Progenitor cell of endocrine pancreas (in vitro differentiated cells): Measurements from ENCODE around the gene SLC38A10. TPM values are rescaled to one million over a fixed set of nuclear protein-coding genes. Genes with fewer than 3 reads are reported as not detected.

Source experiments
- DNase-seq: peaks from one replicate; pipeline ENCODE4 v3.0.0; 2021; ENCODE audit warnings: low spot score; ENCODE audit not compliant: unreplicated experiment
- H3K27ac Mint-ChIP-seq: 2 replicates; pipeline ENCODE4 v1.8.0; 2021; ENCODE audit warnings: mild to moderate bottlenecking, moderate library complexity, mixed read lengths
- H3K27me3 Mint-ChIP-seq: 2 replicates; pipeline ENCODE4 v1.8.0; 2021; ENCODE audit warnings: mixed read lengths
- H3K36me3 Mint-ChIP-seq: 2 replicates; pipeline ENCODE4 v1.8.0; 2022; ENCODE audit warnings: mixed read lengths; ENCODE audit not compliant: insufficient read depth
- H3K4me1 Mint-ChIP-seq: 2 replicates; pipeline ENCODE4 v1.8.0; 2021; ENCODE audit warnings: low read depth, mixed read lengths
- H3K4me3 Mint-ChIP-seq: 2 replicates; pipeline ENCODE4 v1.8.0; 2021; ENCODE audit warnings: low read depth, mild to moderate bottlenecking, moderate library complexity, mixed read lengths
- H3K9me3 Mint-ChIP-seq: 2 replicates; pipeline ENCODE4 v1.8.0; 2021; ENCODE audit warnings: low read depth, mixed read lengths
- total RNA-seq: library from RNA; stranded (reverse); gene quantifications from 2 replicates; pipeline ENCODE4 v1.2.1, GENCODE V29; 2021
- TF ChIP-seq, protein P1 (sequence below): fragments of 200-600 bp; sonication (generic); IDR thresholded peaks from one replicate; pipeline ENCODE4 v1.5.0; 2021; ENCODE audit warnings: antibody characterized with exemption, mild to moderate bottlenecking; ENCODE audit not compliant: unreplicated experiment

SLC38A10 gene
- total RNA-seq, 1 donor from 2014 or later, result 130 TPM

DNA sequence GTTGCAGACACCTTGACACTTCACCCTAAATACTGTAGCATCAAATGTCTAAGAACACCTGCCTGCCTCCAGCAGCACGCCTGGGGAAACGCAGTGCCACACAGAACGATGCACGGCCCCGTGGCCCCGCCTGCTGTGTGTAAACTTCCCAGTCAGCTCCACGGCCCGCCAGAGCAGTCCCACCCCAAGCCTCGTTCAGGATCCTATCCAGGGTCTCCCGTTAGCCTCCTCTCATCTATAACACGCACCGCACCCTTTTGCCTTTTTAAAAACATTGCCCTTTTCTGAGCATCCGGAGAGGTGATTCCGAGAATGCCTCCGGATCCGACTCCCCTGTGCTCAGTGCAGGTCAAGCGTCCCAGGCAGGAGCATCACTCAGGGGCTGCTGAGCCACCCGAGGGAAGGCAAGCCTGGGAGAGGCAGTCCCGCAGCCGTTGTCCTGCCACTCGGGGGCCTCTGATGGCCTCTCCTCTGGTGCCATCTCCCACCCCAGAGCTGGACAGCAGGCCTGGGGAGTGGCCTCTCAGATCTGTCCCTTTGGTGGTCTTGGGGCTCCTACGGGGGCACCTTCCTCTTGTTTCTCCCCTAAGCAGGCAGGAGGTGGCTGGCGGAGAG, 37.9 kb upstream of the SLC38A10 start:
- H3K9me3 Mint-ChIP-seq, result no peaks in the 10 kb centered on the region
- H3K27ac Mint-ChIP-seq, result peak overlapping the region; percentile 90
- H3K4me1 Mint-ChIP-seq, result peaks cover 50% of the 10 kb centered on the region
- H3K36me3 Mint-ChIP-seq, result no peaks in the 10 kb centered on the region
- peaks cover 4% of the 10 kb centered on the region for H3K27me3 Mint-ChIP-seq
- TF ChIP-seq, protein P1, sequence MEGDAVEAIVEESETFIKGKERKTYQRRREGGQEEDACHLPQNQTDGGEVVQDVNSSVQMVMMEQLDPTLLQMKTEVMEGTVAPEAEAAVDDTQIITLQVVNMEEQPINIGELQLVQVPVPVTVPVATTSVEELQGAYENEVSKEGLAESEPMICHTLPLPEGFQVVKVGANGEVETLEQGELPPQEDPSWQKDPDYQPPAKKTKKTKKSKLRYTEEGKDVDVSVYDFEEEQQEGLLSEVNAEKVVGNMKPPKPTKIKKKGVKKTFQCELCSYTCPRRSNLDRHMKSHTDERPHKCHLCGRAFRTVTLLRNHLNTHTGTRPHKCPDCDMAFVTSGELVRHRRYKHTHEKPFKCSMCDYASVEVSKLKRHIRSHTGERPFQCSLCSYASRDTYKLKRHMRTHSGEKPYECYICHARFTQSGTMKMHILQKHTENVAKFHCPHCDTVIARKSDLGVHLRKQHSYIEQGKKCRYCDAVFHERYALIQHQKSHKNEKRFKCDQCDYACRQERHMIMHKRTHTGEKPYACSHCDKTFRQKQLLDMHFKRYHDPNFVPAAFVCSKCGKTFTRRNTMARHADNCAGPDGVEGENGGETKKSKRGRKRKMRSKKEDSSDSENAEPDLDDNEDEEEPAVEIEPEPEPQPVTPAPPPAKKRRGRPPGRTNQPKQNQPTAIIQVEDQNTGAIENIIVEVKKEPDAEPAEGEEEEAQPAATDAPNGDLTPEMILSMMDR, result no peak
- DNase-seq, result no peak
- H3K4me3 Mint-ChIP-seq, result peak overlapping the region; percentile 42

DNA sequence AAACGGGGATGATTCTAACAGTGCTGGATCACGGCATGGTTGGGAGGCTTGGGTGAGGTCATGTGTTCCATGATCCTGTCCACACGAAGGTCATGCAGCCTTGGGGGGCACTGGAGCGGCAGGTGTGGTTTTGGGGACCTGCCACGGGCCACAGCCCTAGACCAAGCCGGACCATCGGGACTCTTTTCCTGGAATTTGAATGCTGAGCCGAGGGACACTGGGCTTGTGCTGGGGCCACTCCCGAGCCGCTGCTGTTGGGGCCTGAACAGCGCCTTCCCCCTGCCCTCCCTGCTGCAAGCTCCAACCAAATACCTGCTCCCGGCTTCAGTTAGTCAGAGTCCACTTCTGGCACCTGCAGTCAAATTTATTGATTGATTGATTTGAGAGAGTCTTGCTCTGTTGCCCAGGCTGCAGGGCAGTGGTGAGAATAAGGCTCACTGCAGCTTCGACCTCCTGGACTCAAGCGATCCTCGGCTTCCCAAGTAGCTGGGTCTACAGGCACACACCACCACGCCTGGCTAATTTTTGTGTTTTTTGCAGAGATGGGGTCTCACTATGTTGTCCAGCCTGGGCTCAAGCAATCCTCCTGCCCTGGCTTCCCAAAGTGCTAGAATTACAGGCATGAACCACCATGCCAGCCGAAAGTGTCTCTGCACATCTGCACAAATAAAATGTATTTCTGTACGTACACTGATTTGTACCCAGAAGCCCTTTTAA, 37.2 kb upstream of the SLC38A10 start:
- no peaks in the 10 kb centered on the region for H3K36me3 Mint-ChIP-seq
- no peaks in the 10 kb centered on the region for H3K9me3 Mint-ChIP-seq
- TF ChIP-seq, protein P1, result no peak
- DNase-seq, result no peak
- peaks cover 4% of the 10 kb centered on the region for H3K27me3 Mint-ChIP-seq
- H3K27ac Mint-ChIP-seq, result peak overlapping the region; percentile 90
- H3K4me1 Mint-ChIP-seq, result peaks cover 48% of the 10 kb centered on the region
- H3K4me3 Mint-ChIP-seq, result no peak overlapping the region

DNA sequence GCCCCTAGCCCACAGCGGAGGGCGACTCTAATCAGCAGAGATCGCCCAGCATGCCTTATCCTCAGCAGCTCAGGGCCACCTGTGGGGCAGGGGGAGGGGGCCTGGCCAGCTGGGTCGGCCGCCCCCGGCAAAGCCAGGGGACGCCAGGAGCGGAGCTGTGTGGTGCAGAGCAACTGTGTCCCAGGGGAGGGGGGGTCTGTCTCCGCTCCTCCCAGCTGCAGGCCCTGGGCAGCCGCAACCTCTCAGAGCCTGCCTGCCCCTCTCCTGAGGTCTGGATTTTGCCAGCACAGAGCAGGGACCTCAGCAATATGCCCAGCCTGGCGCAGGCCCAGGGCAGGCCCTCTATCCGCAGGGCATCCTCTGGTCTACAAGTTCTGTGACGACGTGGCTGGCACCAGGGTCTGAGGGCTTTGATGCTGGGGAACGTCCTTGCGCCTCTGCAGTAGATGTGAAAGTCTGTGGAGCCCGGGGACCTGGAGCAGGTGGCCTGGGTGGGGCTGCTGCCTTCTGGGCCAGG, 36.5 kb upstream of the SLC38A10 start:
- Mint-ChIP-seq H3K9me3 (no peaks in the 10 kb centered on the region), H3K4me3 (no peak overlapping the region), H3K27ac (no peak overlapping the region), H3K36me3 (no peaks in the 10 kb centered on the region), H3K4me1 (peaks cover 47% of the 10 kb centered on the region), H3K27me3 (peaks cover 4% of the 10 kb centered on the region)
- no peak for DNase-seq
- TF ChIP-seq, protein P1, result no peak

DNA sequence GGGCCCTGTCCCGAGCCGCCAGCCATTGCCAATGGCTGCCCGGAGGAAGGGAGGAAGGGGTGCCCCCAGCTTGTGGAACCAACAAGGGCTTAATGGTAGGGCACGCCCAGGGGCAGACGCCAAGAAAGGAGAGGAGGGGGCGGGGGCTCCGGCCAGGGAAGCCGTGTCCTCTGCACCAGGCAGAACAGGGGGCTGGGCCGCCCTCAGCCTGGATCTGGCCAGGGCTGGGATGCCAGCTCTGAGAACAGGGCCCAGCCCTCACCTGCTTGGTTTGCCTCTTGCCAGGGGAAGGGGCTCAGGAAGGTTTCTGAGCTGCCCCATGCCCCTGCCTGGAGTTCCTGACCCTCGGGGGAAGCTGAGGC, 35.8 kb upstream of the SLC38A10 start:
- no peak for DNase-seq
- Mint-ChIP-seq H3K27me3 (peaks cover 4% of the 10 kb centered on the region), H3K27ac (no peak overlapping the region), H3K4me3 (no peak overlapping the region), H3K36me3 (no peaks in the 10 kb centered on the region), H3K9me3 (no peaks in the 10 kb centered on the region), H3K4me1 (peaks cover 47% of the 10 kb centered on the region)
- TF ChIP-seq, protein P1, result no peak

DNA sequence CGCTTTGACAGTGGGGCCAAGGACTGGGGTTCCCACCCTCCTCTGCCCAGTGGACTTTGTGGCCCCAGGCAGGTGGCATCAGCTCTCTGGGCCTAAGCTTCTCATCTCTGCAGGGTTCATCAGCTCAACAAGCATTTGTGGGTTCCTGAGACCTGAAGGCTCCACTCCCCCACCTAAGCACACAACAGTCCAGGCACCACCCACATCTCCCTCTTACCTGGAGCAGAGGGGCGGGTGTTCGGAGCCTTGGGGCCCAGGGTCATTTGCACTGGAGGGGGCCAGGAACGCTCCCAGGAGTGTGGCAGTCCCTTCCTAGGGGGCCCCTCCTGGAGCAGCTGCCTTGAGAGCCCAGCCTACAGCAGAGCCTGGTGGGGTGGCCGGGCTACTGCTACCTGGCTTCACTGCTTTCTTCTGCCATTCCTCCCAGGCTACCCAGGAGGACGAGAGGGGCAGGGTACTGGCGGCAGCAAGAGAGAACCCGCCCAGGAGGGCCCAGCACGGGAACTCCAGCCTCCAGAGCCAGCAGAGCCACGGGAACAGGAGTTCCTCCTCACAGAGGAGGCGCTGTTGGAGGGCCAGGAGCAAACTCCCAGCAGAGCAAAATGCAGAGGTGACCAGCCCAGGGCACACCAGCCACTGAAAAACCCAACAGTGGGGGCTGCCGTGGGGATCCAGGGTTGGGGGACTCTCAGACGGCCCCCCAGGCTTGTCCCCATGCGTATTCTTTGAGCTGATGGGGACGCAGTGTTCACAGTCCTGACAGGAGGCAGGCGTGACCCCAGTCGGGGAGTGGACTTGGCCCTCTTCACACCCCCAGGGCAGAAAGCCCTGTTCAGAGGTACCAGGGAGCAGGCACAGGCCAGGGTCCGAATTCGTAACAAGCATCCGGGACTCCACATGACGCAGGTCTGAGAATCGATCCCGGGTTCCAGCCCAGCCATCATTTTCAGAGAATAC, 35.1 kb upstream of the SLC38A10 start:
- no peaks in the 10 kb centered on the region for H3K9me3 Mint-ChIP-seq
- H3K27me3 Mint-ChIP-seq, result peaks cover 4% of the 10 kb centered on the region
- TF ChIP-seq, protein P1, result peak; percentile 16
- peaks cover 41% of the 10 kb centered on the region for H3K4me1 Mint-ChIP-seq
- peak overlapping the region; percentile 85 for H3K27ac Mint-ChIP-seq
- no peaks in the 10 kb centered on the region for H3K36me3 Mint-ChIP-seq
- no peak for DNase-seq
- H3K4me3 Mint-ChIP-seq, result no peak overlapping the region
